22Rv1 (cell line): Measurements from ENCODE around the gene CCNL2.
A peak's percentile ranks its signal among the peaks of the same experiment; 100 is the strongest.

Experiments used
- H3K27ac ChIP-seq: fragments of 450-650 bp; 2 replicates; pipeline ENCODE4 v1.5.1; 2017
- ZFX ChIP-seq: fragments of 450-650 bp; IDR thresholded peaks from 2 replicates; pipeline ENCODE4 v1.6.1; 2017; ENCODE audit warnings: antibody characterized with exemption, borderline replicate concordance
- TF ChIP-seq, protein P1 (sequence below): fragments of 450-650 bp; IDR thresholded peaks from 2 replicates; pipeline ENCODE4 v1.5.1; 2017; ENCODE audit warnings: mild to moderate bottlenecking

CCNL2 gene

DNA sequence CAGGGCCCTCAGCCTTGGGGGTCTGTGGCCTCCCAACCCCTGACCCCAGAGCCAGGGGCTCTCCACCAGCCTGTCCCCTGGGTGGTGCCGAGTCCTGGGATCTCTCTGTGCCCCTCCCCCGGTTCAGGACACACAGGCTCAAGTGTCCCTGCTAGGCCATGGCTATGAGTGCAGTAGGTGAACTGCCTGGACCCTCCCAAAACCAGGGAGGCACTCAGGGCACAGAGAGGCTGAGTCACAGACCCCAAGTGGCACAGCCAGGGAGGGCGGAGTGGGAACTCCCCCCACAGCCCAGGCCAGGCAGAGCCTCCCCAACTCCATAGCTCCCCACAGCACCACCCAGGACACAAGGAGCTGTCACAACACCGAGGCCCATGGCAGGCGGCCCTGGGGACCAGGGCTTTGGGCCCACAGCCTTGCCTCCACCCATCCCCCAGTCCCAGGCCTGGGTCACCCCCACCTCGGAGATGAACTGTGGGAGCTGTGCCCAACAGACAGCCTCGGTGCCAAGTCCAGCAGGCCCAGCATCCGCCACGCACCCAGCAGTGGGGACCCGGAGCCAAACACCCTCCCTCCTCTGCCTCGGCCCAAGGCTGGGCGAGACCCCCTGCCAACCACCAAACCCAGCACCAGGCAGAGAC lies 53.2 kb downstream of the CCNL2 start:
- TF ChIP-seq ZFX: no peak
- TF ChIP-seq, protein P1, sequence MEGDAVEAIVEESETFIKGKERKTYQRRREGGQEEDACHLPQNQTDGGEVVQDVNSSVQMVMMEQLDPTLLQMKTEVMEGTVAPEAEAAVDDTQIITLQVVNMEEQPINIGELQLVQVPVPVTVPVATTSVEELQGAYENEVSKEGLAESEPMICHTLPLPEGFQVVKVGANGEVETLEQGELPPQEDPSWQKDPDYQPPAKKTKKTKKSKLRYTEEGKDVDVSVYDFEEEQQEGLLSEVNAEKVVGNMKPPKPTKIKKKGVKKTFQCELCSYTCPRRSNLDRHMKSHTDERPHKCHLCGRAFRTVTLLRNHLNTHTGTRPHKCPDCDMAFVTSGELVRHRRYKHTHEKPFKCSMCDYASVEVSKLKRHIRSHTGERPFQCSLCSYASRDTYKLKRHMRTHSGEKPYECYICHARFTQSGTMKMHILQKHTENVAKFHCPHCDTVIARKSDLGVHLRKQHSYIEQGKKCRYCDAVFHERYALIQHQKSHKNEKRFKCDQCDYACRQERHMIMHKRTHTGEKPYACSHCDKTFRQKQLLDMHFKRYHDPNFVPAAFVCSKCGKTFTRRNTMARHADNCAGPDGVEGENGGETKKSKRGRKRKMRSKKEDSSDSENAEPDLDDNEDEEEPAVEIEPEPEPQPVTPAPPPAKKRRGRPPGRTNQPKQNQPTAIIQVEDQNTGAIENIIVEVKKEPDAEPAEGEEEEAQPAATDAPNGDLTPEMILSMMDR: no peak
- no peak overlapping the region for H3K27ac ChIP-seq

DNA sequence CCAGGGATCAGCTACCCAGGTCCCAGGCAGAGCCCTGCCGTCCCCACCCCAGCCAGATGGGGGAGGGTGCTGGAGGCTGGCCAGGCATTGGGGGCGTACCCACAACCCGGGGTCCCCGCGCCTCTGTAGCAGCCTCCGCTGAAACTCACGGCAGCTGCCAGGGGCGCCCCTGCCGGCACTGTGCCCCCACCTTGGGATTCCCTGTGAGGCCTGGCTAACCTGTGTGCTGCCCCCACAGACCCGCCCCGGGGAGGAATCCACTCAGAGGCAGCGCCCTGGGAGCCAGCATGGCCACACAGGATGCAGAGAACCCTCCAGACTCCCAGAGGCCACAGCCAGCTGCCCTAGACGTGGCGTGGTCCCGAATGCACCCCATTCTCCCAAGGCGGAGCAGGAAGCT lies 53.8 kb downstream of the CCNL2 start:
- TF ChIP-seq ZFX: no peak
- TF ChIP-seq, protein P1: no peak
- H3K27ac ChIP-seq: no peak overlapping the region

DNA sequence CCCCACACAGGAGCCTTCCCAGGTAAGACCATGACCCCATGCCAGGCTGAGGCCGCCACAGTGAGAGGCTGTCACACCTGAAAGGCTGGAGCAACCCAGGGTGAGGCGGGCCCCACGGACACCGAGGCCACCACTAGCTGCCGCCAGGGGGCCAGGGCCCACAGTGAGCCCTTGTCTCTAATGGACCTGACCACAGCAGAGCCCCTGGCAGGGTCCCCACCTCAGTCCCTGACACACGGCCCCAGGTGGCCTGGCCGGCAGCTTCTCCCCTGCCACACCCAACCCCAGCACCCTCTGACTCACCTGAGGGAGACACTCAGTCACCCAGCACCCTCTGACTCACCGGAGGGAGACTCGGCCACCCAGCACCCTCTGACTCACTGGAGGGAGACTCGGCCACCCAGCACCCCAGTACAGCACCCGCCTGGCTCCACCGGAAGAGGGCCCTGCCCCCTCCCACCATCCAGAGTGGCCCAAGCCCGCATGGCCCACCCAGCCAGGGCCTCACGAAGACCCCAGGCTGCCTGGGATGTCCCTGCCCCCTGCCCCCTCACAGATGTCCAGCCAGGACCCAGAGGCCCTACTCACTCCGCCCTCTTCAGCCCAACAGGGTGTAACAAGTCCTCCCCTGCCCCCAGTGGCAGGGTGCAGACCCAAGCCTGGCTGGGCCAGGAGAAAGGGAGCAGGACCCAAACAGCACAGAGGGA lies 54.3 kb downstream of the CCNL2 start:
- no peak overlapping the region for H3K27ac ChIP-seq

DNA sequence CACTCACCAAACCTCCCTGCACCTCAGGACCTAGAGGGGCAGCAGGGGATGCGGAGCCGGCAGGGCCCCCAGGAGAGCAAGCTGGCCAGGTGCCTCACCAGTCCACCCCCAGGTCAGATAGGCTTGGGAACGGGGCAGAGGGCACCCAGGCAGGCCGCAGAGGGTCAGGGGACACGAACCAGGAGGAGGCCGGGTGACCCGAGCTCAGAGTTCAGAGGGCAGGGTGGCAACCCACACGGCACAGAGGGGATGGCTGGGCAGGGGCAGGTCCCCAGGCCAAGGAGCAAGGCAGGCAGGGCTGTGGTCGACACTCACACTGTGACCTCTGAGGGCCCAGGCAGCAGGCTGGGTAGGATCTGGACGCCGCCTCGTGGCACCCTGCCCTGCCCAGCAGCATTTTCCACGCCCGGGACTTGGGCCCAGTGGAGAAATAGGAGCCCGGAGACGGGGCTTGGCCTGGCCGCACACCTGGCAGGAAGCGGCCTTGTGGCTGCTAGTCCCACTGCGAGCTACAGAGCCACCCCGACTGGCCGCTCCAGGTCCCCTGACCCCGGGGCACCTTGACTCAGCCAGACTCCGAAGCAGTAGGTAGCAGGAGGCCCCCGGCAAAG lies 55.2 kb downstream of the CCNL2 start:
- H3K27ac ChIP-seq: no peak overlapping the region
- TF ChIP-seq, protein P1: no peak
- no peak for TF ChIP-seq ZFX

More for the DNA sequence above, 54.3 kb downstream of the CCNL2 start:
- no peak for TF ChIP-seq ZFX
- TF ChIP-seq, protein P1: peak; percentile 43

DNA sequence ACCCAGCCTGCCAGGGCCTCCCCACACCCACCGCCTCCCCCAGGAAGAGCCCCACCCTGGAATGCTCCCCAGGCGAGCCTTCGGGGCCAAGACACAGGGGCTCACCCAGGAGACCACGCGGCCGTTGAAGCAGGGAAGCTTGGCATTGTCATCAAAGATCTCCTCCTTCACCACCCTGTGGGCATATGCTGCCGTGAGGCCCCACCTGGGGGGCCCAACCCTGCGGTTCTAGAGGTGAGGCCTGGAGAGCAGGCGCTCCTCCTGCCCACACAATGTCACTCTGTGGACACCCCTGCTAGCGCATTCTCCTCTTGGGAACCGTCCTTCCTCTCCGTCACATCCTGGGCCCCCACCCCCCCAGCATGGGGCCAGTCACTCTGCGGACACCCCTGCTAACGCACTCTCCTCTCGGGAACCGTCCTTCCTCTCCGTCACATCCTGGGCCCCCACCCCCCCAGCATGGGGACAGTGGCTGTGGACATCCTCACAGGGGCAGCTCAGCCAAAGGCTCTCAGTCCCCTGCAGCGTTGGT lies 56.5 kb downstream of the CCNL2 start:
- TF ChIP-seq, protein P1: no peak
- TF ChIP-seq ZFX: no peak
- H3K27ac ChIP-seq: no peak overlapping the region

- H3K27ac ChIP-seq: no peak overlapping the region
Observed at GRCh38 chr1:1342061-1342562, 57.0 kb downstream of the CCNL2 start.

More at GRCh38 chr1:1342061-1342562, 57.0 kb downstream of the CCNL2 start:
- TF ChIP-seq, protein P1: no peak
- TF ChIP-seq ZFX: no peak
